Stimulated activated CD4-positive, alpha-beta T cell treated with anti-CD3 and anti-CD28 coated beads, Interleukin-4, amount 100 ng/mL, for 48 hours (primary cell): ENCODE results near the gene TMEM219.
"Not testable (repeated sequence)": the region's sequence is repeated elsewhere in the genome, so short reads cannot be mapped to it uniquely, and the experiment has no call there.

Experiments used
- DNase-seq, 2 donors: peaks; one replicate each; pipeline ENCODE4 v3.0.0-alpha.2; 2020; ENCODE audit warnings: low read depth in 2 of 2

Gene TMEM219

DNA sequence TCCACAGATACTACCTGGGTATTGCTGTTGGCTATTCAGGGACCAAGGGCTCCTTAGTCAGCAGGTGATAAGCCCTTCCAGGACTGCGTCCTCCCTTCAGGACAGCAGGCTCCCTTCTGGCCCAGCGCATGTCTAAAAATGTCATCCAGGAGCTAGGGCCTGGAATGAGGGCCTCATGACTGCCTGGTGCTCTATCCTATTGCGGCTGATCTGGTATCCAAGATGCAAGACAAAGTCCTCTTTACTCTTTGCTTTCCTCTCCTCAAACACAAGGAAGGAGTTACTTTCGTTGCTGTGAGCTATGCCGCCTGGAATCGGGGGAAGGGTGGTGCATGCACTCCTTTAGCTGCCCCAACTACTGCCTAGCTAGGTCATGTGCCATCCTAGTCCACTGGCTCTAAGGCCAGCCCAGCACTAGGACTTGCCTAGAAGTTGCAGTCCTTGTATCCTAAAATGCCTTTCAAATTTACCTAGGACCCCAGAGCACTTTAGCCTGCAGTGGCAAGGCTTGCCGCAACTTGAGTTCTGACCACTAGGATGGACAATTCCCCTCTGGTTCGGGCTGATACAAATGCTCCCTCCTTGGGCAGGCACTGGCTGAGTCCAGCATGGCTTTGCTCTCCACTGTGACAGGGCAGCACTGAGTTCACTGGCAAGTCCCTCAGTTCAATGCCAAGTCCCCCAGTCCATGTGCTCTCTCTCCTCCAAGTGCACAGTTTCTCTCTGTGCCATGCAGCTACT, 10.1 kb upstream of the TMEM219 start:
- DNase-seq: no peak

DNA sequence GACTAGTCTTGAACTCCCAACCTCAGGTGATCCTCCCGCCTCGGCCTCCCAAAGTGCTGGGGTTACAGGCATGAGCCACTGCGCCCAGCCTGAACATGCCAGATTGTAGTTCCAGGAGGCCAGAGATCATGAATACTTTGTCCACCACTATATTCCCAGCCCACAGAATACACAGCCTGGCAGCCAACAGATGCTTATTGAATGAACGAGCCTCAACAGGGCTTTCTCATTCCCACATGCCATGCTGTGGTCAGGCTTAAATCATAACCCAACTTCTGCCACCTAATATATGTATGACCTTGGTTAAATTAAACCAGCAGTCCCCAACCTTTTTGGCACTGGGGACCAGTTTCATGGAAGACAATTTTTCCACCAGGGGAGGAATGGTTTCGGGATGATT, 3.1 kb upstream of the TMEM219 start:
- no peak for DNase-seq

DNA sequence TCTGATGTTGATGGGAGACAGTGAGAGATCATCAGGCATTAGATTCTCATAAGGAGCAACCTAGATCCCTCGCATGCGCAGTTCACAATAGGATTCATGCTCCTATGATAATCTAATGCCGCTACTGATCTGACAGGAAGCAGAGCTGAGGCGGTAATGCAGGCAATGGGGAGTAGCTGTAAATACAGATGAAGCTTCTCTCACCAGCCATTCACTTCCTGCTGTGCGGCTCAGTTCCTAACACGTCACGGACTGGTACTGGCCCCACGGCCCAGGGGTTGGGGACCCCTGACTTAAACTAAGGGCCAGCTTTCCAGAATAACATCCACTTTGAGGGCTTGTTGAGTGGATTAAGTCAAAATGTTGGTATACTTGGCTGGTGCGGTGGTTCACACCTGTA, 2.6 kb upstream of the TMEM219 start:
- no peak for DNase-seq

DNA sequence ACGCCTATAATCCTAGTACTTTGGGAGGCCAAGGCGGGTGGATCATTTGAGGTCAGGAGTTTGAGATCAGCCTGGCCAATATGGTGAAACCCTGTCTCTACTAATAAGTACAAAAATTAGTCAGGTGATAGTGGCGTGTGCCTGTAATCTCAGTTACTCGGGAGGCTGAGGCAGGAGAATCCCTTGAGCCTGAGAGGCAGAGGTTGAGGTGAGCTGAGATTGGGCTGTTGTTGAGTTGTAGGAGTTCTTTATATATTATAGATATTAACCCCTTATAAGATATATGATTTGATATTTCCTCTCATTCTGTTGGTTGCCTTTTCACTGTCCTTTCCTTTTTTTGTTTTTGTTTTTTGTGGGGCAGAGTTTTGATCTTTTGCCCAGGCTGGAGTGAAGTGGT, 2.1 kb upstream of the TMEM219 start:
- DNase-seq: not testable (repeated sequence)

DNA sequence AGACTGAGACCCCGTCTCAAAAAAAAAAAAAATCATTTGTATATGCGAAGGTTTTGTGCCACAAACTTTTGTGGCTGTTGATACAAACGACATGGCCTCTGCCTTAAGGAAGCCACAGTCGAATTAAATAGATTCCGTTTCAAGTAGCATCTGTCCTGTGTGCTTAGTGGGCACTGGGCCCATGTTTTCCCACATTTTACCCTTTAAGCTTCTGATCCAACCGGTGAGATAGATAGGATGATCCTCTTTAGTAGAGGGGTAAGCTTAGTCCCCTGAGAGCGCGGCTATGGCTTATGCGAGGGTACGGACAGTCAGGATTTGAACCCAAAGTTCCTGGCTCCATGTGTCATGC, 776 bp upstream of the TMEM219 start:
- no peak for DNase-seq

DNA sequence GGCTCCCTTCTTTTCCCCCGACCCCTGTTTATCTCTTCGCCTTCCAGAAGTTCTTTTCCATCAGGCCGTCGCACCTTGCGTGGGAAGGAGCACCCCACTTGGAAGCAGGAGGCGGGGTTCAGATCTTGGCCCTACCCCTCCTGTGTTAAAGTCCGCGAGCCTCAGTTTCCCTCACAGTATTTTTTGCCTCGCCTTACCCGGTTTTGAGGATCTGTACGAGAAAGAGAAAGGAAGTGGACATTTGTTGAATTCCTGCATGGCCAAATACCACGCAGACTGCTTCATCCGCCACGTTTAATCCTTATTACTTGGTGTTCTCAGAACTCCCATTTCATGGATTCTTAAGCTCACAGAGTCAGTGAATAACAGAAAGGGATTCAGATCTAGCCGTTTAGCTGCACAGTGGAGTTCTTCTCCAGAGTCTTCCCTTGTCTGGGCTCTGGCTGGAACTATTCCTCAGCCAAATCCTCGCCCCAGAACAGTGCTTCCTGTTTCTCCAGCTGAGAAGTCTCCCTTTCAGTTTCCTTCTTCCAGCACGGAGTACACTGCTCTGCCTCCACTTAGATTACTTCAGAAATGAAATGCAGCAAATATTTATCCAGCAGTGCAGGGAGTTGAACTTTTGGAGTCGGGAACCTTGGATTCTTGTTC, 590 bp downstream of the TMEM219 start:
- DNase-seq: no peak

GRCh38 chr16:29963021-29963743, 1.3 kb downstream of the TMEM219 start:
- no peak for DNase-seq

GRCh38 chr16:29968205-29968604, 6.3 kb downstream of the TMEM219 start:
- no peak for DNase-seq

GRCh38 chr16:29971304-29971703, 9.4 kb downstream of the TMEM219 start:
- DNase-seq: no peak

GRCh38 chr16:29972500-29972899, 10.6 kb downstream of the TMEM219 start:
- no peak for DNase-seq

- no peak for DNase-seq
Measured at GRCh38 chr16:29972992-29973383, 11.1 kb downstream of the TMEM219 start.

DNA sequence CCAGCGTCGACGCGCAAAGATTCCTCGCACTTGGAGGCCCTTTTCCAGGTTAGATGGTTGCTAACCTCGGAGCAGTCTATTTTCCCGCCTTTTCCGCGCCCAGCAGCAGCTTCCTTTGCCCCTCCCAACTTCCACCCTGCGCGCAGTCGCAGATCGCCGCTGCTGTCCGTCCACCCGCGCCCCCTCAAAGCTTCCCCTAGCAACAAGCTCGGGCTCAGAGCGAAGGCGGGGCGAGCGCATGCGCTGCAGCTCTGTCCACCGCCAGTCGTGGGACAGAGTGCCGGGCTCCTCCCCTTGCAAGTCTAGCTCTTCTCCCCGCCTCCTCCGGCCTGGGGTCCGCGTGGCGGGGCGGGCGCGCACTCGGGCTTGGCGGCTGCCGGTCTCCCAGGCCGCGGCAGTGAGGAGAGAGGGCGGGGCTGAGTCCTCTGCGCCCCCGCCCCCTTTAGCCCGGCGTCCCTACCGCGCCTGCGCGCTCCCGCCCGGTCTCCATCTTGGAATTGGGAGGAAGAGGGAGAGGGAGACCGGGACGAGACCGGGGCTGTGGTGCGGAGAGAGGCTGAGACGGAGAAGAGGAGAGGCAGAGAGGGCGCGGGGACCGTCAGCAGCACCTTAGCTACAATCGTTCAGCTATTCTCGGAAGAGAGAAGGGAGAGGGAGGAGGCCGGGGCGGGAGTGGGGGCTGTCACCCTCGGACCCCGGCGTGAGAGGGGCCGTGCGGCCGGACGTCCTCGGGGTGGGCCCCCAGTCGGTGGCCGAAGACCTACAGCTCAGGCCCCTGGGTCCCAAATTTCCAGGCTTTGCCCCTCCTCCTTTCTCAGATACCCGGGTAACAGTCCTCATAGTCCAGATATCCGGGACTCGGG, 11.7 kb downstream of the TMEM219 start, which contains the start of gene TAOK2:
TSS of gene TAOK2 (plus strand) at position 485 of the 863 bp plus-strand sequence. CDS start 3,905 bp downstream, outside the sequence.
- DNase-seq: peak; percentile 93 to 96

DNA sequence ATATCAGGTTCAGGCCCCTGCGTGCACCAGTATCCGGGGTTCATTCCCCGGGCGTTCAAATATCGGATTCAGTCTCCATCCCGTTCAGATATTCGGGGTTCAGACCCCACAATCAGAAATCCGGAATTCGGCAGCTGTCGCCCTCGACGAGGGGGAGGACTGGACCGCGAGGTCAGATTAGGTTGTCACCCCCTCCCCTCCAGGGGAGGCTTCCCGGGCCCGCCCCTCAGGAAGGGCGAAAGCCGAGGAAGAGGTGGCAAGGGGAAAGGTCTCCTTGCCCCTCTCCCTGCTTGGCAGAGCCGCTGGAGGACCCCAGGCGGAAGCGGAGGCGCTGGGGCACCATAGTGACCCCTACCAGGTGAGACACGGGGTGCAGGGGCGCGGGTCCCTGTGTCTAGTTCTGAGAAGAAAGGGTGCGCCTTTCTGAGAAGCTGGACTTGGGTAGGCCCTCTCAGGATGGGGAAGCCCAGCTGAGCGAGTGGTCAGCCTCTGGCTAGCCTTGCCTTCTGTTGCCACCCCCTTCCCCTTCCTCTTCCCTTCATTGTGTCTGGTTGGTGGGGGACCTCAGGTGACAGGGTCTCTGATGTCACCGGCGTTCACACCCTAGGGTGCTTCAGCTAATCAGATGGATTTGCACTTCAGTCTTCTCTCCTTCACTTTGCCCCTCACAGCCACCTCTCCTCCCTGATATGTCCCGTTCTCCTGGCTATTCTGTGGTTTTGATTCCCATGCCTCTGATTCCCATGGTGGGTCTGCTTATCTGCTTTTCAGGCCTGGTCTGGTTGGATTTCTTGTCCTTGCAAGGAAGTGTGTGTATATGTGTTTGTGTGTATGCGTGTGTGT, 12.6 kb downstream of the TMEM219 start:
- no peak for DNase-seq

GRCh38 chr16:29975134-29975538, 13.3 kb downstream of the TMEM219 start:
- DNase-seq: no peak

GRCh38 chr16:29975811-29976511, 14.1 kb downstream of the TMEM219 start:
- DNase-seq: no peak

DNA sequence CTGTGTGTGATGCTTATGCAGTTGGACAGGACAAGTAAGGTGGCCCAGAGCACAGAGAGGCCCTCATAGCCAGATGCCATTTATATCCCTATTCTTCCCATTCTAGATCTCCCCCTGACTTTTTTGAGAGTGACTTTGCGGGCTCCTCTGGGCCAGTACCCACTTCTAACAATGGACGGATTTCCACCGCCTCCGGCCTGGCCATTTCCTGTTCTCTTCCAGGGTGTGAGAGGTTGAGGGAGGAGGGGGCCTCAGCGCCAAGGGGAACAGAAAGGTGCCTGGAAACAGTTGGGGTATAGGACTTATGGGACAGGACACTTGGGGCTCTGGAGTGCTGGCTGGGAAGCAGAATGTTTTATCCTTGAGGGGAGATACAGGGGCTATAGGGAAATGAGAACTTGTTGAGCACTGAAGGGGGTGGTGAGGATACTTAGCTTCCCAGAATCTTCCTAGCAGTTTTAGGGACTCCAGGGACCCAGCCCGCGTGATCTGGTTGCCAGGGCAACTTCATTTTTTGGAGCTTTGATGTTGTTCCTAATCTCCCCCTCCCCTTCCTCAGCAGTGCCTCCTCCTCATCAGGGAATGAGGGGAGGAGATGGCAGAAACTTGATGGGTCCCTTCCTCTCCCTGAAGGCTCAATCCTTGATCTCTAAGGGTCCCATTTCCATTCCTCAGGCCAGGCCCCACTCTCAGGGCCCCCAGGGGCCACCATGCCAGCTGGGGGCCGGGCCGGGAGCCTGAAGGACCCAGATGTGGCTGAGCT, 15.4 kb downstream of the TMEM219 start:
- no peak for DNase-seq

DNA sequence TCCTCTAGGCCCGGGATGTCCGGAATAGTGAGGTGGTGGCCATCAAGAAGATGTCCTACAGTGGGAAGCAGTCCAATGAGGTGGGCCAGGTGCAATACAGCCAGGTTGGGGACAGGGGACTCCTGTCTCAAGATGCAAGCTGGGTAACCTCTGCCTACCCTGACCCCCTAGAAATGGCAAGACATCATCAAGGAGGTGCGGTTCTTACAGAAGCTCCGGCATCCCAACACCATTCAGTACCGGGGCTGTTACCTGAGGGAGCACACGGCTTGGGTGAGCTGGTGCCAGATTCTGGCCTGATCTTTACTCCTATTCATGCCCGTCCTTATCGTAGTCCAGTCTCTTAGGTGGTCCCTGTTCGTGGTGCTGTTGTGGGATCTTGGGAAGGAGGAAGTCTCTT, 16.2 kb downstream of the TMEM219 start:
- DNase-seq: no peak

GRCh38 chr16:29978564-29979270, 16.8 kb downstream of the TMEM219 start:
- DNase-seq: no peak
